HL-60/S4 treated with retinoic acid at 250 ng/mL for 4 days and 3 days (cell line): Measurements from ENCODE around the gene AMOTL2.

Experiments
- in situ Hi-C: fragments of 300-500 bp; cut with MboI; formaldehyde crosslinking; loops from 2 replicates; pipeline ENCODE4 v1.7.0; 2022; ENCODE audit warnings: low sequenced_read_pairs

AMOTL2 gene

GRCh38 chr3:134366928-134367811, 7.1 kb downstream of the AMOTL2 start:
- in situ Hi-C loops = no loop called here

- in situ Hi-C loops = no loop called here
Measured at GRCh38 chr3:134366221-134366927, 7.9 kb downstream of the AMOTL2 start.

- in situ Hi-C loops = no loop called here
Measured at GRCh38 chr3:134365766-134366065, 8.5 kb downstream of the AMOTL2 start.

GRCh38 chr3:134364936-134365765, 9.1 kb downstream of the AMOTL2 start:
- in situ Hi-C loops = no loop called here

GRCh38 chr3:134364061-134364935, 9.9 kb downstream of the AMOTL2 start:
- in situ Hi-C loops = no loop called here

- in situ Hi-C loops = no loop called here
Measured at GRCh38 chr3:134363381-134363755, 10.9 kb downstream of the AMOTL2 start.

- in situ Hi-C loops = no loop called here
Measured at GRCh38 chr3:134362670-134363380, 11.4 kb downstream of the AMOTL2 start.

- in situ Hi-C loops = no loop called here
Measured at GRCh38 chr3:134362221-134362620, 12.0 kb downstream of the AMOTL2 start.

GRCh38 chr3:134361162-134361835, 12.9 kb downstream of the AMOTL2 start:
- in situ Hi-C loops = no loop called here

GRCh38 chr3:134360046-134360445, 14.2 kb downstream of the AMOTL2 start:
- in situ Hi-C loops = no loop called here

GRCh38 chr3:134359121-134360010, 14.9 kb downstream of the AMOTL2 start:
- in situ Hi-C loops = no loop called here

GRCh38 chr3:134357914-134358811, 16.1 kb downstream of the AMOTL2 start:
- in situ Hi-C loops = no loop called here

GRCh38 chr3:134357261-134357913, 16.9 kb downstream of the AMOTL2 start:
- in situ Hi-C loops = no loop called here

- in situ Hi-C loops = no loop called here
Measured at GRCh38 chr3:134356411-134357040, 17.7 kb downstream of the AMOTL2 start.

GRCh38 chr3:134355416-134355815, 18.8 kb downstream of the AMOTL2 start:
- in situ Hi-C loops = no loop called here

- in situ Hi-C loops = no loop called here
Measured at GRCh38 chr3:134354612-134355251, 19.5 kb downstream of the AMOTL2 start.
